Smooth muscle cell (in vitro differentiated cells): ENCODE data around the gene ALG14. TPM values are rescaled to one million over a fixed set of nuclear protein-coding genes. Genes with fewer than 3 reads are reported as not detected.

Source experiments
- DNase-seq: peaks from one replicate; lab custom pipeline; 2025; ENCODE audit not compliant: unreplicated experiment; lab: John Stamatoyannopoulos, UW
- H2AFZ ChIP-seq: fragments of 200-600 bp; sonication (generic); 2 replicates; pipeline ENCODE4 v1.6.0; 2016; ENCODE audit warnings: antibody characterized with exemption, low read depth, mild to moderate bottlenecking
- H3F3A ChIP-seq: fragments of 200-600 bp; sonication (generic); 2 replicates; pipeline ENCODE4 v1.6.0; 2017; ENCODE audit warnings: antibody characterized with exemption, low read depth
- H3K27ac ChIP-seq: fragments of 200-600 bp; sonication (generic); 2 replicates; pipeline ENCODE4 v1.5.1; 2016; ENCODE audit warnings: low read depth, mild to moderate bottlenecking
- H3K27me3 ChIP-seq: fragments of 200-600 bp; sonication (generic); 2 replicates; pipeline ENCODE4 v1.6.1; 2016; ENCODE audit warnings: low read depth, mild to moderate bottlenecking
- H3K36me3 ChIP-seq: fragments of 200-600 bp; sonication (generic); 2 replicates; pipeline ENCODE4 v1.5.1; 2016; ENCODE audit warnings: low read depth
- H3K4me1 ChIP-seq: fragments of 200-600 bp; sonication (generic); 2 replicates; pipeline ENCODE4 v1.5.1; 2016; ENCODE audit warnings: low read depth
- H3K4me2 ChIP-seq: fragments of 200-600 bp; sonication (generic); 2 replicates; pipeline ENCODE4 v1.6.0; 2016; ENCODE audit warnings: mild to moderate bottlenecking
- H3K4me3 ChIP-seq: fragments of 200-600 bp; sonication (generic); 2 replicates; pipeline ENCODE4 v1.5.1; 2016; ENCODE audit warnings: mild to moderate bottlenecking
- H3K79me2 ChIP-seq: fragments of 200-600 bp; sonication (generic); 2 replicates; pipeline ENCODE4 v1.6.0; 2016; ENCODE audit warnings: low read depth, mild to moderate bottlenecking
- H3K9ac ChIP-seq: fragments of 200-600 bp; sonication (generic); 2 replicates; pipeline ENCODE4 v1.6.0; 2016; ENCODE audit warnings: low read depth
- H3K9me3 ChIP-seq: fragments of 200-600 bp; sonication (generic); replicated peaks from 2 replicates; pipeline ENCODE4 v1.5.1; 2016; ENCODE audit warnings: low read depth
- H4K20me1 ChIP-seq: fragments of 200-600 bp; sonication (generic); 2 replicates; pipeline ENCODE4 v1.6.0; 2016; ENCODE audit warnings: low read depth
- WGBS: methylation state at CpG from one replicate; pipeline ENCODE4 v1.1.7; 2016; ENCODE audit warnings: low lambda C conversion rate; 5-methylcytosine and 5-hydroxymethylcytosine counted together
- polyA plus RNA-seq: library from polyadenylated mRNA; unstranded; fragments of >200 nt; fragmentation: Nextera tagmentation; extraction: Ambion mirVana; gene quantifications from 2 replicates; pipeline ENCODE4 v1.2.1, GENCODE V29; 2016
- total RNA-seq: library from RNA; depleted of rRNA; stranded (reverse); fragments of >200 nt; gene quantifications from 2 replicates; pipeline ENCODE4 v1.2.3, GENCODE V29; 2014
- TF ChIP-seq, protein P1 (sequence below): fragments of 200-600 bp; sonication (generic); IDR thresholded peaks from 2 replicates; pipeline ENCODE4 v1.5.1; 2017; ENCODE audit warnings: borderline replicate concordance, mild to moderate bottlenecking, antibody characterized with exemption; ENCODE audit not compliant: insufficient read depth, poor library complexity, severe bottlenecking

ALG14 gene
- total and polyA plus RNA-seq, 2 experiments from 2014 or later: 2.4 to 5.5 TPM

GRCh38 chr1:94978401-94978800, 94.3 kb downstream of the ALG14 start:
- Histone ChIP-seq H3K4me3 (no peak overlapping the region), H3K79me2 (no peaks in the 10 kb centered on the region), H2AFZ (no peak overlapping the region), H3K4me2 (no peak overlapping the region), H3K27ac (no peak overlapping the region), H3K9ac (no peak overlapping the region), H3F3A (peaks cover 24% of the 10 kb centered on the region), H4K20me1 (no peaks in the 10 kb centered on the region), H3K27me3 (no peaks in the 10 kb centered on the region), H3K9me3 (no peaks in the 10 kb centered on the region), H3K36me3 (no peaks in the 10 kb centered on the region), H3K4me1 (peaks cover 36% of the 10 kb centered on the region)
- TF ChIP-seq, protein P1, sequence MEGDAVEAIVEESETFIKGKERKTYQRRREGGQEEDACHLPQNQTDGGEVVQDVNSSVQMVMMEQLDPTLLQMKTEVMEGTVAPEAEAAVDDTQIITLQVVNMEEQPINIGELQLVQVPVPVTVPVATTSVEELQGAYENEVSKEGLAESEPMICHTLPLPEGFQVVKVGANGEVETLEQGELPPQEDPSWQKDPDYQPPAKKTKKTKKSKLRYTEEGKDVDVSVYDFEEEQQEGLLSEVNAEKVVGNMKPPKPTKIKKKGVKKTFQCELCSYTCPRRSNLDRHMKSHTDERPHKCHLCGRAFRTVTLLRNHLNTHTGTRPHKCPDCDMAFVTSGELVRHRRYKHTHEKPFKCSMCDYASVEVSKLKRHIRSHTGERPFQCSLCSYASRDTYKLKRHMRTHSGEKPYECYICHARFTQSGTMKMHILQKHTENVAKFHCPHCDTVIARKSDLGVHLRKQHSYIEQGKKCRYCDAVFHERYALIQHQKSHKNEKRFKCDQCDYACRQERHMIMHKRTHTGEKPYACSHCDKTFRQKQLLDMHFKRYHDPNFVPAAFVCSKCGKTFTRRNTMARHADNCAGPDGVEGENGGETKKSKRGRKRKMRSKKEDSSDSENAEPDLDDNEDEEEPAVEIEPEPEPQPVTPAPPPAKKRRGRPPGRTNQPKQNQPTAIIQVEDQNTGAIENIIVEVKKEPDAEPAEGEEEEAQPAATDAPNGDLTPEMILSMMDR: no peak
- DNase-seq: no peak
- 90% methylated on average over 2 of the region's 2 CpGs for WGBS

DNA sequence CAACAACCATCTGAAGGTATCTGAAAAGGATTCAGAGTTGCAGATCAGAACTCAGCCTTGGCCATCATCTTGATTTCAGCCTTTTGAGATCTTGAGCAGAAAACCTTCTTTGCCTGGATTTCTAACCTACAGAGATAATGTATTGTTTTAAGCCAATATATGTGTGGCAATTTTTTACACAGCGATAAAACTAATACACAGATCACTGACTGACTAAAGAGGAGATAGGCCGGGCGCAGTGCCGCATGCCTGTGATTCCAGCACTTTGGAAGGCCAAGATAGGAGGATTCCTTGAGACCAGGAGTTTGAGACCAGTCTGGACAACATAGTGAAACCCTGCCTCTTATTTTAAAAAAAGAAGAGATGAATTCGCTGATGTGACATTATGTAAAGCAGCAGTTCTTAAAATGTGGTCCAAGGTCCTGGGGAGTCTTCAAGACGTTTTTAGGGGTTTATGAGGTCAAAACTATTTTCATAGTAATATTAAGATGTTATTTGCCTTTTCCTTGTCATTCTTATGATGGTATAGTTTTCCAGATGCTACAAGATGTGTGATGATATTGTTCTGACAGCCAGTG, 95.7 kb downstream of the ALG14 start:
- Histone ChIP-seq H3K9me3 (no peaks in the 10 kb centered on the region), H4K20me1 (no peaks in the 10 kb centered on the region), H2AFZ (no peak overlapping the region), H3K9ac (no peak overlapping the region), H3K36me3 (no peaks in the 10 kb centered on the region), H3K4me3 (no peak overlapping the region), H3K4me1 (peaks cover 32% of the 10 kb centered on the region), H3K79me2 (no peaks in the 10 kb centered on the region), H3F3A (peaks cover 32% of the 10 kb centered on the region), H3K4me2 (peak overlapping the region; percentile 24), H3K27ac (peak overlapping the region; percentile 99), H3K27me3 (no peaks in the 10 kb centered on the region)
- WGBS: 39% methylated on average over 6 of the region's 6 CpGs
- TF ChIP-seq, protein P1: no peak
- no peak for DNase-seq

DNA sequence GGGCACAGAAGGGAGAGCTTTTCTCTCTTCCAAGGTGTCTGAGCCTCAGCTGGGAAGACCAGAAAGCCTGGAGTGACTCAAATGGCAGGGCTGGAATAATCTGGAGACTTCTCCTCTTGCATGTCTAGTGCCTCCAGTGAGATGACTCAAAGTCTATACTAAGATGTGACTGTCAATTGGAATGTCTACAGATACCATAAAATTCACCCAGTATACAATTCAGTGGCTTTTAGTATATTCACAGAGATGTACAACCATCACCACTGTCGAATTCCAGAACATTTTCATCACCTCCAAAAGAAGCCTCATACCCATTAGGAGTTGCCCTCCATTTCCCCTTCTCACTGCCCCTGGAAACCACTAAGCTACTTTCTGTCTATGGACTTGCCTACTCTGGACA, 97.9 kb downstream of the ALG14 start:
- H3F3A ChIP-seq: peaks cover 13% of the 10 kb centered on the region
- H3K36me3 ChIP-seq: no peaks in the 10 kb centered on the region
- H3K4me2 ChIP-seq: peak overlapping the region; percentile 80
- H3K27me3 ChIP-seq: no peaks in the 10 kb centered on the region
- H3K27ac ChIP-seq: peak overlapping the region; percentile 99
- H2AFZ ChIP-seq: no peak overlapping the region
- H3K9ac ChIP-seq: peak overlapping the region; percentile 87
- no peak overlapping the region for H3K4me3 ChIP-seq
- 4% methylated on average over 1 of the region's 1 CpG for WGBS
- no peaks in the 10 kb centered on the region for H4K20me1 ChIP-seq
- peaks cover 26% of the 10 kb centered on the region for H3K4me1 ChIP-seq
- DNase-seq: no peak
- TF ChIP-seq, protein P1: no peak
- no peaks in the 10 kb centered on the region for H3K79me2 ChIP-seq
- no peaks in the 10 kb centered on the region for H3K9me3 ChIP-seq

GRCh38 chr1:94974241-94974640, 98.5 kb downstream of the ALG14 start:
- Histone ChIP-seq H3K4me3 (no peak overlapping the region), H3K9me3 (no peaks in the 10 kb centered on the region), H3K4me2 (peak overlapping the region; percentile 80), H3K36me3 (no peaks in the 10 kb centered on the region), H3K79me2 (no peaks in the 10 kb centered on the region), H3K27me3 (no peaks in the 10 kb centered on the region), H4K20me1 (no peaks in the 10 kb centered on the region), H3K27ac (peak overlapping the region; percentile 99), H3K4me1 (peaks cover 21% of the 10 kb centered on the region), H3F3A (peaks cover 12% of the 10 kb centered on the region), H3K9ac (peak overlapping the region; percentile 87), H2AFZ (no peak overlapping the region)
- DNase-seq: no peak
- 12% methylated on average over 1 of the region's 1 CpG for whole genome bisulfite sequencing
- TF ChIP-seq, protein P1: no peak
